GM12872 (cell line): ENCODE measurements around the gene UAP1L1.

Source experiments
- CTCF ChIP-seq: IDR thresholded peaks from 3 replicates; pipeline ENCODE4 v1.5.1; 2011; ENCODE audit warnings: low read depth, mild to moderate bottlenecking, low read length, moderate library complexity; ENCODE audit not compliant: insufficient read depth

UAP1L1 gene

DNA sequence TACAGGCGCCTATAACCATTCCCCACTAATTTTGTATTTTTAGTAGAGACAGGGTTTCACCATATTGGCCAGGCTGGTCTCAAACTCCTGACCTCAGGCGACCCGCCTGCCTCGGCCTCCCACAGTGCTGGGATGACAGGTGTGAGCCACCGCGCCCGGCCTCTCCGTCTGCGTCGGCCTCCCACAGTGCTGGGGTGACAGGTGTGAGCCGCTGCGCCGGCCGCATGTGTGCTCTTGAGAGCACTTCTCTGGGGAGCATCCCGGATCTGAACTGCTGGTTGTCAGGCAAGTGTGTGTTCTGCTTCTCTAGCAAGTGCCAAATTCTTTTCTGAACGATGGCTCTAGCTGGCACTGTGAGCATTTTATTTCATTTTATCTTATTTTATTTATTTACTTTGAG is 19.8 kb upstream of the UAP1L1 start:
- TF ChIP-seq CTCF: no peak

- TF ChIP-seq CTCF: no peak
Observed at GRCh38 chr9:137058521-137059234, 18.6 kb upstream of the UAP1L1 start.

DNA sequence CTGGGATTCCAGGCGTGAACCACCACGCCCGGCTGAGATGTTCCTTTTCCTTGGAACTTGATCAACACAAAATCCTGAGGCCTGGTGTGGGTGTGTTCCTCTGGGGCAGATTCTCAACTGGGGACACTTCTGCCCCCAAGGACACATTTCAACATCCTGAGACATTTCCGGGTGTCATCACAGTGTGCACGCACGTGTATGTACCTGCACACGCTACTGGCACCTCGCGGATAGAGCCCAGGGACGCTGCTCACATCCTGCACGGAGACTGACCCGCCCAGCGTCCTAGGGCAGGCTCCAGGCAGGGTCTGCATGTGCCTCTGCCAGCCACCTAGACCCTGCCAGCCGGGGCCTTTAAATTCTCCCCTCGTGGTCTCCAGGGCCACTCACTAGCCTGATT is 14.9 kb upstream of the UAP1L1 start:
- no peak for TF ChIP-seq CTCF

DNA sequence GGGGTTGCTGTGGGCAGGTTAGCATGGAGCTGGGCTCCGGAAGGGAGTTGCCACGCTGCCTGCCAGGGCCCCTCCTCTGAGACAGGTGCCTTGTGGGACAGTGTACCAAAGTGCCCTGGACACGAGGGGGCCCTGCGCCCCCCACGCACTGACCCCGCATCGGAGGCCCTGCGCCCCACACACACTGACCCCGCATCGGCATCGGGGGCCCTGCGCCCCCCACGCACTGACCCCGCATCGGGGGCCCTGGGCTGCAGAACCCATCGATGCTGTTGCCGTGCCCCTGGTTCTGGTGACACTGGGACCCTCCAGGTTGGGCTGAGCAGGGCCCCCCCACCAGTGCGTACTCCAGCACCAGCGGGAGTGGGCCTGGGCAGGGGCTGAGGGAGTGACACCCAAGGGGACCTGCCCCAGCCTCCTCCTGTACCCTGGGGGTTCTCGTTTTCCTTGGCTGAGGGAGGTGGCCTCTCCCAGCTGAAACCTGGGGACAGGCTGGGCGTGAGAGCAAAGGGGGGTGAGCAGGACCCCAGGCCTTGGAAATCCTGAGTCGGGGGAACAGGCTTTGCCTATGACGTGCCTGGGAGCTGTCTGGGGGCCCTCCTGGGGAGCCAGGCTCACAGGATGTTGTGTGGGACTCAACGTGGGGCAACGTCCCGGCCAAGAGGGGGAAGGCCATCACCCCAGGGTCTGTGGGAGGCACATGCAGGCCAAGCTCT is 13.8 kb upstream of the UAP1L1 start:
- TF ChIP-seq CTCF: no peak

DNA sequence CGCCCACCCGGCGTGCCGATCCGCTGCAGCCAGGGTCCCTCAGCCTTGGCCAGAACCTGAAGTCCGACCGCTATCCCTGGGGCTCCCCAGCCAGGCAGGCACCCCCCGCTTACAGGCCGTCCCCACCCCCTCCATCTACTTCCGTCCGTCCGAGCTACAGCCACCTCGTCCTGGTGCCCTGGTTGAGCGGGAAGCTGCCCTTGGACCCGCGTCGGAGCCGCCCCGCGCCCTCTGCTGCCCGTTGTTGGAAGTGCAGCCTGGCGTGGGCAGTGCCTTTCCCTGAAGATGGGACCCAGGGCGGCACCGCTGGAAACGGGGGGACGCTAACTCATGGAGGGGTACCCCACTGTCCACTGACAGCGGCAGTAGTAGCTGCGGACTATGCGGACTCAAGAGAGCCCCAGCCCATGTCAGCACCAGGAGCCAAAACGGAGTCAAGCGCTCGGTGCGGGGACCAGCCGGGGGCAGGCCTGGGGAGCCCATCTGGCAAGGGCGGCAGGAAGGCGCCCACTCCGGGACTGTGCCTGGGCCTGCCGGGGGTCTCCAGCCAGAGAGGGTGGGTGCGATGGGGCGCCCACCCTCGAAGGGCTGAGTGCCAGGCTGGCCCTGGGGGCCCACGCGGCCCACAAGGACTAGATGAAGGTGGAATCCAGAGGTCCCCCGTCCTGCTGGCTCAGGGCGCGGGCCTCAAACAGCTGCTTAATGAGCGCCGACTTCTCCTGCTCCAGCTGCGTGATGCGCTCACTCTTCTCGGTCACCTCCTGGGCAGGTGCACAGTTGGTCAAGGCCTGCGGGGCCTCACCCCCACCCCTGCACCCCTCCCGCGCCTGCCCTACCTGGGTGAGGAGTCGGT is 13.1 kb upstream of the UAP1L1 start:
- TF ChIP-seq CTCF: peak; percentile 91

- no peak for TF ChIP-seq CTCF
Observed at GRCh38 chr9:137064880-137065164, 12.5 kb upstream of the UAP1L1 start.

DNA sequence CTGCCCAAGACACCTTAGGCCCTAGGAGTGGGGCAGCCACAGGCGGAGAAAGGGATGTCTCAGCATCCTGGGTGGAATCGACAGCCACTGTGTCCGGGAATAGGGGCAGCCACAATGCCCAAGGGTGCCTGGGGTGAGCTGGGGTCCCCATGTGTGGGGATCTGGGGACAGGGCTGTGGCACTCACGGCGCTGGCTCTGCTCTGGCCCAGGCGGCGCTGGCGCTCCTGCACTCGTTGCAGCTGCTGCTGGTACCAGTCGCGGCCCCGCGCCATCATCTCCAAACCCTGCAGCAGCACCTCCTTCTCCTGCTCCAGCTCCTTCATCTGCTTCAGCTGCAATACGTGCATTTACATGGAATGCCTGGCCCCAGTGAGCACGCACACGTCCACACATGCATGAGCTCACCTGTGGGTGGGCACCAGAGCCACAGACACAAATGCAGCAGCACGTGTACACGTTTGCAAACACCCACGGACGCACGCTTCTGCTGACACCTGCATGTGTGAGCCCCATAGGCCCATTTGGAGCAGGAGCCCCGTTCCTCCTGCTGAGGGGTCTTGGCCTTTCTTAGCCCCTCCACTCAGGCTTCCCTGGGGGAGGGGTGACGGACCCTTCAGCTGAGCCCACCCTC is 11.9 kb upstream of the UAP1L1 start:
- TF ChIP-seq CTCF: no peak
